OCI-LY3 (cell line): ENCODE measurements around the gene TCTN2.

Experiments
- EZH2phosphoT487 ChIP-seq: fragments of 200-600 bp; shearing (Covaris generic); IDR thresholded peaks from 2 replicates; pipeline ENCODE4 v1.6.1; 2018; ENCODE audit warnings: antibody characterized with exemption, mixed run types, low read depth
- TF ChIP-seq, protein P1 (sequence below): fragments of 200-600, 300-600 bp; sonication (generic); IDR thresholded peaks from 2 replicates; pipeline ENCODE4 v1.5.1; 2014; ENCODE audit warnings: antibody characterized with exemption, low read length, low read depth

DNA sequence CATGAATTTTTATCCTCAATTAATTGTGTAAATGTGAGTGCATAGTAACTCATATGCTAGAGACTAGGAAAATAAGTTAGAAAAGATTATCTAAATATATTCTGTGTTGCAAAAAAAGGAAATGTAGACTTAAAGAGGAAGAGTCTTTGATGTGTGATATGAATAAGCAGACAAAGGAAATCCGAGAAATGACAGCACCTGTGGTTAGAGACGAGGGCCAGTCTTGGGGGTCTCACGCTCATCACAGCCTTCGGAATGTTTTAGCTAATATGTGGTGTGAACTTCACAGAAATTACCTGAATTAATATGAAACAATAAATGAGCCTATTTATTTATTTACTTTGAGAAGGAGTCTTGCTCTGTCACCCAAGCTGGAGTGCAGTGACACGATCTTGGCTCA, 52.9 kb downstream of the TCTN2 start:
- TF ChIP-seq, protein P1, sequence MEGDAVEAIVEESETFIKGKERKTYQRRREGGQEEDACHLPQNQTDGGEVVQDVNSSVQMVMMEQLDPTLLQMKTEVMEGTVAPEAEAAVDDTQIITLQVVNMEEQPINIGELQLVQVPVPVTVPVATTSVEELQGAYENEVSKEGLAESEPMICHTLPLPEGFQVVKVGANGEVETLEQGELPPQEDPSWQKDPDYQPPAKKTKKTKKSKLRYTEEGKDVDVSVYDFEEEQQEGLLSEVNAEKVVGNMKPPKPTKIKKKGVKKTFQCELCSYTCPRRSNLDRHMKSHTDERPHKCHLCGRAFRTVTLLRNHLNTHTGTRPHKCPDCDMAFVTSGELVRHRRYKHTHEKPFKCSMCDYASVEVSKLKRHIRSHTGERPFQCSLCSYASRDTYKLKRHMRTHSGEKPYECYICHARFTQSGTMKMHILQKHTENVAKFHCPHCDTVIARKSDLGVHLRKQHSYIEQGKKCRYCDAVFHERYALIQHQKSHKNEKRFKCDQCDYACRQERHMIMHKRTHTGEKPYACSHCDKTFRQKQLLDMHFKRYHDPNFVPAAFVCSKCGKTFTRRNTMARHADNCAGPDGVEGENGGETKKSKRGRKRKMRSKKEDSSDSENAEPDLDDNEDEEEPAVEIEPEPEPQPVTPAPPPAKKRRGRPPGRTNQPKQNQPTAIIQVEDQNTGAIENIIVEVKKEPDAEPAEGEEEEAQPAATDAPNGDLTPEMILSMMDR: no peak
- no peak for TF ChIP-seq EZH2phosphoT487
